GM19463 (cell line): ENCODE data around the gene GARRE1.

ENCODE experiments used
- ATAC-seq: cut with Tn5 transposase; IDR thresholded peaks from one replicate; pipeline ENCODE4 v1.9.1; 2021; ENCODE audit warnings: mild to moderate bottlenecking, moderate library complexity; ENCODE audit not compliant: unreplicated experiment

The GARRE1 gene

DNA sequence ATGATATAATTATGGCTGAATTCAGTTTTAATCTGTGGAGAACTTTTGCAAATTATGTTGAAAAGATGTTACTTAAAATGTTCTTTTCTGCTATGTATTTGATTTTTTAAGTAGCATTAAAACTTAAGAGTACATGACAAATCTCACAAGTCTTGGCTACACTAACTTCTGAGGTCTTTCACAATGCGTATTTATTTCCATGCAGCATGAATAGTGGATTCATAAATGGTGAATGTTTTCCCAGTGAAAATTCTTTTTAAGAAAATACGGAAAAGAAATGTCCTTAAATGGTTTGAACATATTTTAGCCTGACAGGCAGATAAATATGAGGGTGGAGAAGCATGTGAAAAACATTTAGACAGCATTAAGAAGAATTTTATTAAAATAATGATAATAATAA lies 30.2 kb downstream of the GARRE1 start:
- no peak for ATAC-seq

- no peak for ATAC-seq
Measured at GRCh38 chr19:34287662-34288140, 33.3 kb downstream of the GARRE1 start.

- no peak for ATAC-seq
Measured at GRCh38 chr19:34288381-34288780, 34.0 kb downstream of the GARRE1 start.

- no peak for ATAC-seq
Measured at GRCh38 chr19:34291235-34291634, 36.9 kb downstream of the GARRE1 start.

GRCh38 chr19:34295103-34295502 lies 40.7 kb downstream of the GARRE1 start:
- no peak for ATAC-seq

DNA sequence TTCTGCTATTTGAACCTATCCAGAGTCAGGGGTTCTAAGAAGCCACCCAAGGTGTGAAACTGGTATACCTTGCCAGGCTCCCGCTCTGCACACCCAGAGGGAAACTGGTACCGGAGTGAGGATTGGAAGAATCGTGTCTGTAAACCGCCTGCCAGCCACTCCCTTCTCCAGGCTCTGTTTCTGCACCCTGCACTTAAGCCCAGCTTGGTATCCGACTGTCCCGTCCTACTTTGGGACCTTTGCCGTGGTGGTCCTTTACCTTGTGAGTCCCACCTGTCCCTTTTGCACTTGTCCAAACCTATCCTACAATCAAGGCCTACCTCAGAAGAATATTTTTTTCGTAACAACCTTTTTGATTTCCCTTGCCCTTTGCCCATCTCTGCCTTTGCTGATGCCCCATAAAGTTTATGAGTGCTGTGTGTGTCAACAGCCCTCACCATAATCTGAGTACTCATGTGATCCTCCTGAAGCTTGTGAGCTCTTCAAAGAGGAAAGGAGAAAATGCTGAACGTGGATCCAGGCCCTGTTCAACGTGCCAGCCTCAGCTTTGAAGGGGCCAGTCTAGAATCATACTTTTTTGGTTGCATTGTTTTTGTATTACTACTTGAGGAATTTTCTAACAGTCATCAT lies 44.7 kb downstream of the GARRE1 start:
- ATAC-seq, result no peak

- no peak for ATAC-seq
Measured at GRCh38 chr19:34299576-34299975, 45.2 kb downstream of the GARRE1 start.

DNA sequence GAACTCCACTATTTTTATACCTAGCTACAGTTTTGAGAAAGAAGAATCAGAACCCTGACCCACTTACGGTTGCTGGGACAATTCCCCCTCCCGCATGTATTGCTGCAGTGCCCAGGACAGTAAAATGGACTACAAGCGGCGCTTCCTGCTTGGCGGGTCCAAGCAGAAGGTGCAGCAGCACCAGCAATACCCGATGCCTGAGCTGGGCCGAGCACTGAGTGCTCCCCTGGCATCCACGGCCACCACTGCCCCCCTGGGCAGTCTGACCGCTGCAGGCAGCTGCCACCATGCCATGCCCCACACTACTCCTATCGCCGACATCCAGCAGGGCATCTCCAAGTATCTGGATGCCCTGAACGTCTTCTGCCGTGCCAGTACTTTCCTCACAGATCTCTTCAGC lies 46.0 kb downstream of the GARRE1 start:
- ATAC-seq, result no peak

DNA sequence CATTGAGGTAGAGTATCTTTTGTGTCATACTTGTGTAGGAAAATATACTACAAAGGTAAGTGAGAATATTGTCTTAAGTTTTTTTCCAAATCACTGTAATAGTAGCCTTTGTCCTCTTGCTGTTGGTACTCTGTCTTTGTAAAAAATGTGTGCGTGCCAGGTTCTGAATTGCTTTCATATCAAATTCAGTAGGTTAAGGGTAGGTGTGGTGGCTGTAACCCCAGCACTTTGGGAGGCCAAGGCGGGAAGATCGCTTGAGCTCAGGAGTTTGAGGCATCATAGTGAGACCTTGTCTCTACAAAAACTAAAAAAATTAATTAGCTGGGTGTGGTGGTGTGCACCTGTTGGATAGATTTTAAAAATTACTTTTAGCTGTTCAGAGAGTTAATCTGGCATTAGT lies 46.6 kb downstream of the GARRE1 start:
- no peak for ATAC-seq
